SK-N-SH treated with all-trans-retinoic acid at 6 μM for 48 hours (cell line): ENCODE results near the gene UGT1A3.

Experiments
- ATAC-seq: fragments of 200-7000 bp; cut with Tn5 transposase; 3 replicates; pipeline ENCODE4 v1.9.1; 2020; ENCODE audit warnings: mild to moderate bottlenecking, moderate library complexity
- ARNTL ChIP-seq: fragments of 450-650 bp; formaldehyde crosslinking; IDR thresholded peaks from 2 replicates; pipeline ENCODE4 v1.5.0; 2020; ENCODE audit warnings: low read depth, mild to moderate bottlenecking, moderate library complexity, borderline replicate concordance
- BACH2 ChIP-seq: fragments of 250-450 bp; sonication (Bioruptor Pico); IDR thresholded peaks from 2 replicates; pipeline ENCODE4 v1.9.0; 2021; ENCODE audit warnings: mild to moderate bottlenecking, borderline replicate concordance
- CSDC2 ChIP-seq: fragments of 250-450 bp; sonication (Bioruptor Pico); IDR thresholded peaks from 2 replicates; pipeline ENCODE4 v1.5.0; 2020; ENCODE audit warnings: mild to moderate bottlenecking, moderate library complexity
- ESRRG ChIP-seq: fragments of 250-450 bp; sonication (Bioruptor Pico); IDR thresholded peaks from 2 replicates; pipeline ENCODE4 v1.6.1; 2021; ENCODE audit warnings: mild to moderate bottlenecking
- GLIS3 ChIP-seq: fragments of 250-450 bp; sonication (Bioruptor Pico); IDR thresholded peaks from 2 replicates; pipeline ENCODE4 v1.5.0; 2020; ENCODE audit warnings: mild to moderate bottlenecking, moderate library complexity
- ISL1 ChIP-seq: fragments of 250-450 bp; sonication (Bioruptor Pico); IDR thresholded peaks from 2 replicates; pipeline ENCODE4 v2.1.2; 2022; ENCODE audit warnings: mild to moderate bottlenecking, moderate library complexity
- OSR1 ChIP-seq: fragments of 250-450 bp; sonication (Bioruptor Pico); IDR thresholded peaks from 2 replicates; pipeline ENCODE4 v1.8.0; 2022; ENCODE audit warnings: moderate library complexity, mild to moderate bottlenecking, inconsistent platforms
- PPARA ChIP-seq: fragments of 250-450 bp; sonication (Bioruptor Pico); IDR thresholded peaks from 2 replicates; pipeline ENCODE4 v1.5.0; 2020; ENCODE audit warnings: mild to moderate bottlenecking, borderline replicate concordance
- SNAI2 ChIP-seq: fragments of 250-450 bp; sonication (Bioruptor Pico); IDR thresholded peaks from 2 replicates; pipeline ENCODE4 v1.5.0; 2020; ENCODE audit warnings: mild to moderate bottlenecking, moderate library complexity
- TCF4 ChIP-seq: fragments of 250-450 bp; sonication (Bioruptor Pico); IDR thresholded peaks from 2 replicates; pipeline ENCODE4 v1.8.0; 2021; ENCODE audit warnings: mild to moderate bottlenecking, moderate library complexity, borderline replicate concordance
- TOX ChIP-seq: fragments of 250-450 bp; sonication (Bioruptor Pico); IDR thresholded peaks from 2 replicates; pipeline ENCODE4 v1.8.0; 2021; ENCODE audit warnings: mild to moderate bottlenecking, moderate library complexity, borderline replicate concordance
- ZC3H10 ChIP-seq: fragments of 250-450 bp; sonication (Bioruptor Pico); IDR thresholded peaks from 2 replicates; pipeline ENCODE4 v1.5.1; 2021; ENCODE audit warnings: mild to moderate bottlenecking, moderate library complexity
- ZFP3 ChIP-seq: fragments of 250-450 bp; sonication (Bioruptor Pico); IDR thresholded peaks from 2 replicates; pipeline ENCODE4 v1.5.0; 2020; ENCODE audit warnings: mild to moderate bottlenecking, moderate library complexity
- ZFP30 ChIP-seq: fragments of 450-650 bp; formaldehyde crosslinking; IDR thresholded peaks from 2 replicates; pipeline ENCODE4 v1.5.0; 2022; ENCODE audit warnings: mild to moderate bottlenecking, moderate library complexity
- ZNF565 ChIP-seq: fragments of 450-650 bp; formaldehyde crosslinking; conservative IDR thresholded peaks from 2 replicates; pipeline ENCODE4 v1.5.0; 2020; ENCODE audit warnings: low read depth, mild to moderate bottlenecking, moderate library complexity
- ZNF70 ChIP-seq: fragments of 450-650 bp; formaldehyde crosslinking; IDR thresholded peaks from 2 replicates; pipeline ENCODE4 v1.5.0; 2020; ENCODE audit warnings: mild to moderate bottlenecking, moderate library complexity
- ZNF8 ChIP-seq: fragments of 450-650 bp; formaldehyde crosslinking; IDR thresholded peaks from 2 replicates; pipeline ENCODE4 v1.5.0; 2020; ENCODE audit warnings: mild to moderate bottlenecking, moderate library complexity
- TF ChIP-seq, protein P1 (sequence below): fragments of 250-450 bp; sonication (Bioruptor Pico); IDR thresholded peaks from 2 replicates; pipeline ENCODE4 v1.8.0; 2021; ENCODE audit warnings: low read depth, mild to moderate bottlenecking, moderate library complexity, borderline replicate concordance
- TF ChIP-seq, protein P2 (sequence below): fragments of 250-450 bp; sonication (Bioruptor Pico); IDR thresholded peaks from 2 replicates; pipeline ENCODE4 v1.5.0; 2020; ENCODE audit warnings: mild to moderate bottlenecking, moderate library complexity
- TF ChIP-seq, protein P3 (sequence below): fragments of 250-450 bp; sonication (Bioruptor Pico); IDR thresholded peaks from 2 replicates; pipeline ENCODE4 v1.5.1; 2021; ENCODE audit warnings: mild to moderate bottlenecking, moderate library complexity
- TF ChIP-seq, protein P4 (sequence below): fragments of 250-450 bp; sonication (Bioruptor Pico); IDR thresholded peaks from 2 replicates; pipeline ENCODE4 v1.8.0; 2020; ENCODE audit warnings: mild to moderate bottlenecking, moderate library complexity, borderline replicate concordance
- TF ChIP-seq, protein P5 (sequence below): fragments of 250-450 bp; sonication (Bioruptor Pico); IDR thresholded peaks from 2 replicates; pipeline ENCODE4 v1.5.1; 2020; ENCODE audit warnings: low read depth, mild to moderate bottlenecking, moderate library complexity

Gene UGT1A3

DNA sequence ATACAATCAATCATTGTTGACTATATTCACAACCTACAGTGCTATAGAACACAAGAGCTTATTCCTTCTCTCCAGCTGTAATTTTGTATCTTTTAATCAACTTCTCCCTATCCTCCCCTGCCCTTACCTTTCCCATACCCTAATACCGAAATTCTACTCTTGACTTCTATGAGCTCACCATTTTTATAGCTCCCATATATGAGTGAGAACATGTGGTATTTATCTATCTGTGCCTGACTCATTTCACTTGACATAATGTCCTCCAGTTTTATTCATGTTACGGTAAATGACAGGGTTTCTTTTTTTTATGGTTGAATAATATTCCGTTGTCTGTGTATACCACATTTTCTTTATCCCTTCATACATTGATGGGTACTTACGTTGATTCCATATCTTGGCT is 51.9 kb downstream of the UGT1A3 start:
- TF ChIP-seq, protein P1, sequence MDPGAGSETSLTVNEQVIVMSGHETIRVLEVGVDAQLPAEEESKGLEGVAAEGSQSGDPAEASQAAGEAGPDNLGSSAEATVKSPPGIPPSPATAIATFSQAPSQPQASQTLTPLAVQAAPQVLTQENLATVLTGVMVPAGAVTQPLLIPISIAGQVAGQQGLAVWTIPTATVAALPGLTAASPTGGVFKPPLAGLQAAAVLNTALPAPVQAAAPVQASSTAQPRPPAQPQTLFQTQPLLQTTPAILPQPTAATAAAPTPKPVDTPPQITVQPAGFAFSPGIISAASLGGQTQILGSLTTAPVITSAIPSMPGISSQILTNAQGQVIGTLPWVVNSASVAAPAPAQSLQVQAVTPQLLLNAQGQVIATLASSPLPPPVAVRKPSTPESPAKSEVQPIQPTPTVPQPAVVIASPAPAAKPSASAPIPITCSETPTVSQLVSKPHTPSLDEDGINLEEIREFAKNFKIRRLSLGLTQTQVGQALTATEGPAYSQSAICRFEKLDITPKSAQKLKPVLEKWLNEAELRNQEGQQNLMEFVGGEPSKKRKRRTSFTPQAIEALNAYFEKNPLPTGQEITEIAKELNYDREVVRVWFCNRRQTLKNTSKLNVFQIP (CRISPR knock-in tag), result no peak
- TF ChIP-seq ZNF565 (CRISPR knock-in tag), result no peak
- no peak for TF ChIP-seq CSDC2 (CRISPR knock-in tag)
- TF ChIP-seq, protein P2, sequence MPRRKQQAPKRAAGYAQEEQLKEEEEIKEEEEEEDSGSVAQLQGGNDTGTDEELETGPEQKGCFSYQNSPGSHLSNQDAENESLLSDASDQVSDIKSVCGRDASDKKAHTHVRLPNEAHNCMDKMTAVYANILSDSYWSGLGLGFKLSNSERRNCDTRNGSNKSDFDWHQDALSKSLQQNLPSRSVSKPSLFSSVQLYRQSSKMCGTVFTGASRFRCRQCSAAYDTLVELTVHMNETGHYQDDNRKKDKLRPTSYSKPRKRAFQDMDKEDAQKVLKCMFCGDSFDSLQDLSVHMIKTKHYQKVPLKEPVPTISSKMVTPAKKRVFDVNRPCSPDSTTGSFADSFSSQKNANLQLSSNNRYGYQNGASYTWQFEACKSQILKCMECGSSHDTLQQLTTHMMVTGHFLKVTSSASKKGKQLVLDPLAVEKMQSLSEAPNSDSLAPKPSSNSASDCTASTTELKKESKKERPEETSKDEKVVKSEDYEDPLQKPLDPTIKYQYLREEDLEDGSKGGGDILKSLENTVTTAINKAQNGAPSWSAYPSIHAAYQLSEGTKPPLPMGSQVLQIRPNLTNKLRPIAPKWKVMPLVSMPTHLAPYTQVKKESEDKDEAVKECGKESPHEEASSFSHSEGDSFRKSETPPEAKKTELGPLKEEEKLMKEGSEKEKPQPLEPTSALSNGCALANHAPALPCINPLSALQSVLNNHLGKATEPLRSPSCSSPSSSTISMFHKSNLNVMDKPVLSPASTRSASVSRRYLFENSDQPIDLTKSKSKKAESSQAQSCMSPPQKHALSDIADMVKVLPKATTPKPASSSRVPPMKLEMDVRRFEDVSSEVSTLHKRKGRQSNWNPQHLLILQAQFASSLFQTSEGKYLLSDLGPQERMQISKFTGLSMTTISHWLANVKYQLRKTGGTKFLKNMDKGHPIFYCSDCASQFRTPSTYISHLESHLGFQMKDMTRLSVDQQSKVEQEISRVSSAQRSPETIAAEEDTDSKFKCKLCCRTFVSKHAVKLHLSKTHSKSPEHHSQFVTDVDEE (CRISPR knock-in tag), result no peak
- no peak for TF ChIP-seq ARNTL (CRISPR knock-in tag)
- TF ChIP-seq, protein P3, sequence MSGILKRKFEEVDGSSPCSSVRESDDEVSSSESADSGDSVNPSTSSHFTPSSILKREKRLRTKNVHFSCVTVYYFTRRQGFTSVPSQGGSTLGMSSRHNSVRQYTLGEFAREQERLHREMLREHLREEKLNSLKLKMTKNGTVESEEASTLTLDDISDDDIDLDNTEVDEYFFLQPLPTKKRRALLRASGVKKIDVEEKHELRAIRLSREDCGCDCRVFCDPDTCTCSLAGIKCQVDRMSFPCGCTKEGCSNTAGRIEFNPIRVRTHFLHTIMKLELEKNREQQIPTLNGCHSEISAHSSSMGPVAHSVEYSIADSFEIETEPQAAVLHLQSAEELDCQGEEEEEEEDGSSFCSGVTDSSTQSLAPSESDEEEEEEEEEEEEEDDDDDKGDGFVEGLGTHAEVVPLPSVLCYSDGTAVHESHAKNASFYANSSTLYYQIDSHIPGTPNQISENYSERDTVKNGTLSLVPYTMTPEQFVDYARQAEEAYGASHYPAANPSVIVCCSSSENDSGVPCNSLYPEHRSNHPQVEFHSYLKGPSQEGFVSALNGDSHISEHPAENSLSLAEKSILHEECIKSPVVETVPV, result no peak
- no peak for TF ChIP-seq GLIS3 (CRISPR knock-in tag)
- TF ChIP-seq, all 23 proteins: peak for 0
- ATAC-seq, result no peak

DNA sequence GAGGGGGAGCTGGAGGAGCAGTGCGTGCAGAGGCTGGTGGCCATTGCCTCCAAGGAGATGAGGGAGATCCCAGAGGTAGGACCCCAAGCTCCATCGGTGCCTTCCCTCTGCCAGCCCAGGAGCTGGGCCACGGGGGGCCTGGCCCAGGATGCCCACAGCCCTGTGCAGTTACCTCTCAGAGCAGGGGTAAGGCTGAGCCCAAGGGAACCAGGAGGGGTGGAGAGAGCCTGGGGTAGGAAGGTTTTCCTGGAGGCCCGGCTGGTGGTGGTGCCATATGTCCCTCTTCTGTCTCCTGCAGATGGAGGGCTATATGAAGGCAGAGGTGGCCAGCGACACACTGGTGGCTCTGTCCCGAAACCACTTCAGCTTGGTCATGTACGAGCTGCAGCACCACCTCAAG is 60.7 kb downstream of the UGT1A3 start:
- TF ChIP-seq ZNF8 (CRISPR knock-in tag) (no peak), ESRRG (CRISPR knock-in tag) (no peak), TOX (CRISPR knock-in tag) (no peak), SNAI2 (CRISPR knock-in tag) (no peak), OSR1 (CRISPR knock-in tag) (no peak), BACH2 (no peak), TCF4 (CRISPR knock-in tag) (no peak), GLIS3 (CRISPR knock-in tag) (no peak), ZFP3 (CRISPR knock-in tag) (no peak), ARNTL (CRISPR knock-in tag) (no peak), ZNF70 (CRISPR knock-in tag) (no peak), ZC3H10 (CRISPR knock-in tag) (no peak), ISL1 (CRISPR knock-in tag) (no peak), ZFP30 (CRISPR knock-in tag) (no peak), PPARA (CRISPR knock-in tag) (no peak)
- TF ChIP-seq, protein P4, sequence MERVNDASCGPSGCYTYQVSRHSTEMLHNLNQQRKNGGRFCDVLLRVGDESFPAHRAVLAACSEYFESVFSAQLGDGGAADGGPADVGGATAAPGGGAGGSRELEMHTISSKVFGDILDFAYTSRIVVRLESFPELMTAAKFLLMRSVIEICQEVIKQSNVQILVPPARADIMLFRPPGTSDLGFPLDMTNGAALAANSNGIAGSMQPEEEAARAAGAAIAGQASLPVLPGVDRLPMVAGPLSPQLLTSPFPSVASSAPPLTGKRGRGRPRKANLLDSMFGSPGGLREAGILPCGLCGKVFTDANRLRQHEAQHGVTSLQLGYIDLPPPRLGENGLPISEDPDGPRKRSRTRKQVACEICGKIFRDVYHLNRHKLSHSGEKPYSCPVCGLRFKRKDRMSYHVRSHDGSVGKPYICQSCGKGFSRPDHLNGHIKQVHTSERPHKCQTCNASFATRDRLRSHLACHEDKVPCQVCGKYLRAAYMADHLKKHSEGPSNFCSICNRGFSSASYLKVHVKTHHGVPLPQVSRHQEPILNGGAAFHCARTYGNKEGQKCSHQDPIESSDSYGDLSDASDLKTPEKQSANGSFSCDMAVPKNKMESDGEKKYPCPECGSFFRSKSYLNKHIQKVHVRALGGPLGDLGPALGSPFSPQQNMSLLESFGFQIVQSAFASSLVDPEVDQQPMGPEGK (CRISPR knock-in tag), result no peak
- TF ChIP-seq, protein P3, result no peak
- TF ChIP-seq, protein P5, sequence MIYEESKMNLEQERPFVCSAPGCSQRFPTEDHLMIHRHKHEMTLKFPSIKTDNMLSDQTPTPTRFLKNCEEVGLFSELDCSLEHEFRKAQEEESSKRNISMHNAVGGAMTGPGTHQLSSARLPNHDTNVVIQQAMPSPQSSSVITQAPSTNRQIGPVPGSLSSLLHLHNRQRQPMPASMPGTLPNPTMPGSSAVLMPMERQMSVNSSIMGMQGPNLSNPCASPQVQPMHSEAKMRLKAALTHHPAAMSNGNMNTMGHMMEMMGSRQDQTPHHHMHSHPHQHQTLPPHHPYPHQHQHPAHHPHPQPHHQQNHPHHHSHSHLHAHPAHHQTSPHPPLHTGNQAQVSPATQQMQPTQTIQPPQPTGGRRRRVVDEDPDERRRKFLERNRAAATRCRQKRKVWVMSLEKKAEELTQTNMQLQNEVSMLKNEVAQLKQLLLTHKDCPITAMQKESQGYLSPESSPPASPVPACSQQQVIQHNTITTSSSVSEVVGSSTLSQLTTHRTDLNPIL, result no peak
- TF ChIP-seq, protein P1 (CRISPR knock-in tag), result no peak
- no peak for ATAC-seq
